ENCODE results near the gene CBR3.
"Not testable (repeated sequence)": the region's sequence is repeated elsewhere in the genome, so short reads cannot be mapped to it uniquely, and the experiment has no call there.

Gene CBR3

GRCh38 chr21:36097427-36098181, 37.3 kb upstream of the CBR3 start:
- FAIRE-seq (no peak), DNase-seq (ENCODE audit: insufficient read length, low spot score) (no peak)
- no peak for TF ChIP-seq CTCF (IDR thresholded peaks at IDR 0.05; ENCODE audit: insufficient read depth, missing control alignments)

- TF ChIP-seq CTCF (IDR thresholded peaks at IDR 0.05; ENCODE audit: insufficient read depth, missing control alignments) = no peak
- FAIRE-seq (no peak), DNase-seq (ENCODE audit: insufficient read length, low spot score) (no peak)
Observed at GRCh38 chr21:36098182-36098532, 36.7 kb upstream of the CBR3 start.

GRCh38 chr21:36099000-36099399, 35.9 kb upstream of the CBR3 start:
- FAIRE-seq (no peak), DNase-seq (ENCODE audit: insufficient read length, low spot score) (no peak)
- no peak for TF ChIP-seq CTCF (IDR thresholded peaks at IDR 0.05; ENCODE audit: insufficient read depth, missing control alignments)

- DNase-seq (ENCODE audit: insufficient read length, low spot score); FAIRE-seq: not testable (repeated sequence)
Observed at GRCh38 chr21:36099695-36100211, 35.1 kb upstream of the CBR3 start.

- TF ChIP-seq CTCF (IDR thresholded peaks at IDR 0.05; ENCODE audit: insufficient read depth, missing control alignments) = no peak
- DNase-seq (ENCODE audit: insufficient read length, low spot score) (no peak), FAIRE-seq (no peak)
Observed at GRCh38 chr21:36100971-36101641, 33.8 kb upstream of the CBR3 start.

GRCh38 chr21:36103434-36103833, 31.4 kb upstream of the CBR3 start:
- FAIRE-seq (no peak), DNase-seq (ENCODE audit: insufficient read length, low spot score) (no peak)
- TF ChIP-seq CTCF (IDR thresholded peaks at IDR 0.05; ENCODE audit: insufficient read depth, missing control alignments) = no peak

- DNase-seq (ENCODE audit: insufficient read length, low spot score) (no peak), FAIRE-seq (no peak)
- peak; percentile 34 for TF ChIP-seq CTCF (IDR thresholded peaks at IDR 0.05; ENCODE audit: insufficient read depth, missing control alignments)
Observed at GRCh38 chr21:36104317-36105300, 30.3 kb upstream of the CBR3 start.
